ENCODE measurements around the gene PRKCH.

GRCh38 chr14:61584331-61584741, 263.0 kb downstream of the PRKCH start:
- no peak for TF ChIP-seq ZSCAN30 (tag by site-specific recombination; IDR thresholded peaks at IDR 0.05)
- TF ChIP-seq CTCF (tag by site-specific recombination; IDR thresholded peaks at IDR 0.05): no peak
- no peak for TF ChIP-seq ZNF335 (tag by site-specific recombination; conservative IDR thresholded peaks at IDR 0.05)
- no peak for TF ChIP-seq ZEB2 (tag by site-specific recombination; IDR thresholded peaks at IDR 0.05)
- TF ChIP-seq PRDM1 (tag by site-specific recombination; IDR thresholded peaks at IDR 0.05): no peak
- no peak for TF ChIP-seq ZNF837 (tag by site-specific recombination; IDR thresholded peaks at IDR 0.05)
- TF ChIP-seq ZNF549 (tag by site-specific recombination; IDR thresholded peaks at IDR 0.05): no peak
- no peak for TF ChIP-seq TCF7L2 (IDR thresholded peaks at IDR 0.05; ENCODE audit: borderline replicate concordance, low read depth, low read length)
- TF ChIP-seq OVOL3 (tag by site-specific recombination; IDR thresholded peaks at IDR 0.05): no peak
- TF ChIP-seq ZBTB44 (tag by site-specific recombination; IDR thresholded peaks at IDR 0.05): no peak
- no peak for TF ChIP-seq ZSCAN18 (tag by site-specific recombination; IDR thresholded peaks at IDR 0.05)
- TF ChIP-seq REST (tag by site-specific recombination; IDR thresholded peaks at IDR 0.05): no peak
